AG04449 (cell line): ENCODE data around the gene OTOF.

Experiments
- CTCF ChIA-PET: fragments of 350-600 bp; formaldehyde crosslinking; extraction: SDS; loops from one replicate; lab custom pipeline; 2021; ENCODE audit warnings: antibody characterized with exemption; lab: Yijun Ruan, JAX
- POLR2A ChIA-PET: fragments of 400-600, 350-600 bp; formaldehyde crosslinking; extraction: SDS; loops from one replicate; lab custom pipeline; 2020; ENCODE audit warnings: antibody characterized with exemption, inconsistent platforms; lab: Yijun Ruan, JAX
- DNase-seq: peaks from one replicate; pipeline ENCODE4 v3.0.0-alpha.2; 2010; ENCODE audit warnings: low read depth, low spot score
- H3K4me3 ChIP-seq: 2 replicates; pipeline ENCODE4 v1.5.1; 2011; ENCODE audit warnings: low read depth, mild to moderate bottlenecking, control low read depth, low read length
- TF ChIP-seq, protein P1 (sequence below): IDR thresholded peaks from one replicate; pipeline ENCODE4 v1.5.1; 2011; ENCODE audit warnings: mild to moderate bottlenecking, moderate library complexity, low read length, control low read depth, inconsistent platforms; ENCODE audit not compliant: insufficient read depth; ENCODE audit errors: missing control alignments

OTOF gene

GRCh38 chr2:26507932-26508331, 30.0 kb upstream of the OTOF start:
- ChIA-PET POLR2A (no interaction called here), CTCF (interaction anchor here (0.7 to 1.2 kb wide), 2 partner anchors 11 to 70 kb away, joined by 3 read pairs; no protein-coding TSS in a partner anchor)
- no peak overlapping the region for H3K4me3 ChIP-seq
- TF ChIP-seq, protein P1, sequence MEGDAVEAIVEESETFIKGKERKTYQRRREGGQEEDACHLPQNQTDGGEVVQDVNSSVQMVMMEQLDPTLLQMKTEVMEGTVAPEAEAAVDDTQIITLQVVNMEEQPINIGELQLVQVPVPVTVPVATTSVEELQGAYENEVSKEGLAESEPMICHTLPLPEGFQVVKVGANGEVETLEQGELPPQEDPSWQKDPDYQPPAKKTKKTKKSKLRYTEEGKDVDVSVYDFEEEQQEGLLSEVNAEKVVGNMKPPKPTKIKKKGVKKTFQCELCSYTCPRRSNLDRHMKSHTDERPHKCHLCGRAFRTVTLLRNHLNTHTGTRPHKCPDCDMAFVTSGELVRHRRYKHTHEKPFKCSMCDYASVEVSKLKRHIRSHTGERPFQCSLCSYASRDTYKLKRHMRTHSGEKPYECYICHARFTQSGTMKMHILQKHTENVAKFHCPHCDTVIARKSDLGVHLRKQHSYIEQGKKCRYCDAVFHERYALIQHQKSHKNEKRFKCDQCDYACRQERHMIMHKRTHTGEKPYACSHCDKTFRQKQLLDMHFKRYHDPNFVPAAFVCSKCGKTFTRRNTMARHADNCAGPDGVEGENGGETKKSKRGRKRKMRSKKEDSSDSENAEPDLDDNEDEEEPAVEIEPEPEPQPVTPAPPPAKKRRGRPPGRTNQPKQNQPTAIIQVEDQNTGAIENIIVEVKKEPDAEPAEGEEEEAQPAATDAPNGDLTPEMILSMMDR, result no peak
- DNase-seq, result no peak

DNA sequence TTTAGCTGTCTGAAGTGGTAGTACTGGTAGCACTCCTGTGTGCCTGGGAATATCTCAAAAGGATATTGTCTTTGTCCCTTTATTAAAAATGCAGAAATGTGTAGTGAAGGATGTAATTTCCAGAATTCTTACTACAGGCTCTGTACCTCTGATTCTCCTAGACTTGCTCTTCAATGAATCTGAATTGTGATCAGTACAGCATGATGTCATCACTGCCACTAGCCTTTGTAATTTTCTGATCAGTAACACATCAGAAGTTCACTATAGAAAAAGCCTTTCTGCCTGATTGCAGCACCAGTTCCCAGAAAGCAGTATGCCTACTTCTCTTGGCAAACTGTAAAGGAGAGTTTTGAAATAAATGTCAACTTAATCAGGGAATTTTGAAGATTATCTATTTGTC, 29.2 kb upstream of the OTOF start:
- ChIA-PET POLR2A (no interaction called here), CTCF (no interaction called here)
- DNase-seq, result no peak
- TF ChIP-seq, protein P1, result no peak
- H3K4me3 ChIP-seq, result no peak overlapping the region

GRCh38 chr2:26506279-26506678, 28.4 kb upstream of the OTOF start:
- DNase-seq, result no peak
- CTCF ChIA-PET, result no interaction called here
- POLR2A ChIA-PET, result no interaction called here
- H3K4me3 ChIP-seq, result no peak overlapping the region
- TF ChIP-seq, protein P1, result no peak

- TF ChIP-seq, protein P1, result no peak
- POLR2A ChIA-PET, result no interaction called here
- CTCF ChIA-PET, result interaction anchor here (0.6 to 2.5 kb wide), 9 partner anchors 9 to 232 kb away, joined by 3 to 9 read pairs (median 3); no protein-coding TSS in a partner anchor
- DNase-seq, result no peak
- no peak overlapping the region for H3K4me3 ChIP-seq
Observed at GRCh38 chr2:26504002-26504401, 26.1 kb upstream of the OTOF start.

- CTCF ChIA-PET, result interaction anchor here (0.6 to 2.8 kb wide), 12 partner anchors 12 to 243 kb away, joined by 3 to 13 read pairs (median 5); no protein-coding TSS in a partner anchor
- DNase-seq, result no peak
- POLR2A ChIA-PET, result no interaction called here
- TF ChIP-seq, protein P1, result peak; percentile 67
- no peak overlapping the region for H3K4me3 ChIP-seq
Observed at GRCh38 chr2:26503231-26503880, 25.4 kb upstream of the OTOF start.

GRCh38 chr2:26500406-26500805, 22.5 kb upstream of the OTOF start:
- CTCF ChIA-PET, result interaction anchor here (1.2 to 1.3 kb wide), 2 partner anchors 8 to 77 kb away, joined by 6 to 7 read pairs; no protein-coding TSS in a partner anchor
- POLR2A ChIA-PET, result no interaction called here
- H3K4me3 ChIP-seq, result no peak overlapping the region
- DNase-seq, result no peak
- TF ChIP-seq, protein P1, result no peak
